Loucy (cell line): ENCODE results near the gene STOX2.

ENCODE experiments used
- H2AFZ ChIP-seq: fragments of 200-600 bp; sonication (generic); 2 replicates; pipeline ENCODE4 v1.6.0; 2016; ENCODE audit warnings: antibody characterized with exemption, mild to moderate bottlenecking, low read length, moderate library complexity
- H3F3A ChIP-seq: fragments of 200-600 bp; 2 replicates; pipeline ENCODE4 v1.6.0; 2016; ENCODE audit warnings: antibody characterized with exemption, low read depth, mild to moderate bottlenecking
- H3K27me3 ChIP-seq: fragments of 200-600 bp; sonication (generic); 2 replicates; pipeline ENCODE4 v1.6.1; 2014; ENCODE audit warnings: low read length, mild to moderate bottlenecking; ENCODE audit not compliant: insufficient read depth, poor library complexity, severe bottlenecking
- H3K36me3 ChIP-seq: fragments of 200-600 bp; sonication (generic); 2 replicates; pipeline ENCODE4 v1.6.1; 2016; ENCODE audit warnings: low read length; ENCODE audit not compliant: insufficient read depth
- H3K4me1 ChIP-seq: fragments of 200-600 bp; sonication (generic); 2 replicates; pipeline ENCODE4 v1.5.1; 2014; ENCODE audit warnings: low read length, mild to moderate bottlenecking; ENCODE audit not compliant: insufficient read depth, poor library complexity, severe bottlenecking
- H3K4me2 ChIP-seq: fragments of 200-600 bp; sonication (generic); 2 replicates; pipeline ENCODE4 v1.6.0; 2014; ENCODE audit warnings: antibody characterized with exemption, low read length, low read depth, mild to moderate bottlenecking; ENCODE audit not compliant: poor library complexity, severe bottlenecking
- H3K4me3 ChIP-seq: fragments of 200-600 bp; sonication (generic); 2 replicates; pipeline ENCODE4 v1.5.1; 2014; ENCODE audit warnings: low read length, mild to moderate bottlenecking, mixed read lengths; ENCODE audit not compliant: poor library complexity, severe bottlenecking
- H3K79me2 ChIP-seq: fragments of 200-600 bp; sonication (generic); 2 replicates; pipeline ENCODE4 v1.6.1; 2014; ENCODE audit warnings: low read length; ENCODE audit not compliant: insufficient read depth
- H3K9ac ChIP-seq: fragments of 200-600 bp; sonication (generic); 2 replicates; pipeline ENCODE4 v1.6.0; 2014; ENCODE audit warnings: mild to moderate bottlenecking, low read depth, low read length, moderate library complexity; ENCODE audit not compliant: poor library complexity, severe bottlenecking
- H3K9me2 ChIP-seq: fragments of 200-600 bp; sonication (generic); replicated peaks from 2 replicates; pipeline ENCODE4 v1.6.1; 2016; ENCODE audit warnings: low read depth, low read length, mixed read lengths
- H3K9me3 ChIP-seq: fragments of 200-600 bp; sonication (generic); 2 replicates; pipeline ENCODE4 v1.6.1; 2014; ENCODE audit warnings: mild to moderate bottlenecking, antibody characterized with exemption, low read length, low read depth; ENCODE audit not compliant: insufficient read depth
- H4K20me1 ChIP-seq: fragments of 200-600 bp; sonication (generic); 2 replicates; pipeline ENCODE4 v1.6.0; 2014; ENCODE audit warnings: antibody characterized with exemption, low read length, mild to moderate bottlenecking; ENCODE audit not compliant: insufficient read depth, poor library complexity, severe bottlenecking
- CTCF ChIP-seq: fragments of 200-600 bp; sonication (generic); conservative IDR thresholded peaks from 2 replicates; pipeline ENCODE4 v1.5.1; 2014; ENCODE audit warnings: mild to moderate bottlenecking, antibody characterized with exemption, low read length
- EZH2phosphoT487 ChIP-seq: fragments of 200-600 bp; IDR thresholded peaks from 2 replicates; pipeline ENCODE4 v1.6.1; 2018; ENCODE audit warnings: antibody characterized with exemption, mild to moderate bottlenecking, moderate library complexity, borderline replicate concordance

Gene STOX2

GRCh38 chr4:183962419-183962818 is 57.3 kb downstream of the STOX2 start:
- no peaks in the 10 kb centered on the region for H3K79me2 ChIP-seq
- TF ChIP-seq EZH2phosphoT487: no peak
- TF ChIP-seq CTCF: no peak
- no peaks in the 10 kb centered on the region for H3K27me3 ChIP-seq
- H3K9me3 ChIP-seq: no peaks in the 10 kb centered on the region
- no peaks in the 10 kb centered on the region for H4K20me1 ChIP-seq
- H3K9ac ChIP-seq: no peak overlapping the region
- no peaks in the 10 kb centered on the region for H3K9me2 ChIP-seq
- H3K4me2 ChIP-seq: no peak overlapping the region
- H3K4me1 ChIP-seq: no peaks in the 10 kb centered on the region
- H2AFZ ChIP-seq: no peak overlapping the region
- H3K36me3 ChIP-seq: no peaks in the 10 kb centered on the region
- no peak overlapping the region for H3K4me3 ChIP-seq
- no peaks in the 10 kb centered on the region for H3F3A ChIP-seq

GRCh38 chr4:183966371-183966770 is 61.3 kb downstream of the STOX2 start:
- no peak overlapping the region for H2AFZ ChIP-seq
- no peak overlapping the region for H3K4me2 ChIP-seq
- no peaks in the 10 kb centered on the region for H3K9me3 ChIP-seq
- no peaks in the 10 kb centered on the region for H3K36me3 ChIP-seq
- H3K4me3 ChIP-seq: no peak overlapping the region
- H3K79me2 ChIP-seq: no peaks in the 10 kb centered on the region
- no peaks in the 10 kb centered on the region for H3F3A ChIP-seq
- no peak for TF ChIP-seq EZH2phosphoT487
- no peak for TF ChIP-seq CTCF
- H3K9ac ChIP-seq: no peak overlapping the region
- no peaks in the 10 kb centered on the region for H3K27me3 ChIP-seq
- no peaks in the 10 kb centered on the region for H3K9me2 ChIP-seq
- no peaks in the 10 kb centered on the region for H4K20me1 ChIP-seq
- no peaks in the 10 kb centered on the region for H3K4me1 ChIP-seq

GRCh38 chr4:183967266-183967665 is 62.2 kb downstream of the STOX2 start:
- no peak overlapping the region for H3K4me3 ChIP-seq
- no peaks in the 10 kb centered on the region for H3K27me3 ChIP-seq
- H3K4me2 ChIP-seq: no peak overlapping the region
- no peaks in the 10 kb centered on the region for H3K4me1 ChIP-seq
- H2AFZ ChIP-seq: no peak overlapping the region
- no peaks in the 10 kb centered on the region for H4K20me1 ChIP-seq
- no peaks in the 10 kb centered on the region for H3K9me2 ChIP-seq
- H3K9me3 ChIP-seq: no peaks in the 10 kb centered on the region
- H3K79me2 ChIP-seq: no peaks in the 10 kb centered on the region
- TF ChIP-seq CTCF (no peak), EZH2phosphoT487 (no peak)
- no peaks in the 10 kb centered on the region for H3F3A ChIP-seq
- no peak overlapping the region for H3K9ac ChIP-seq
- no peaks in the 10 kb centered on the region for H3K36me3 ChIP-seq
